K562 (cell line): Measurements from ENCODE around the gene RBPJL. TPM values are rescaled to one million over a fixed set of nuclear protein-coding genes. Genes with fewer than 3 reads are reported as not detected.
A peak's percentile ranks its signal among the peaks of the same experiment; 100 is the strongest.

Source experiments
- BRD9 ChIP-seq: fragments of 450-650 bp; IDR thresholded peaks from 2 replicates; pipeline ENCODE4 v1.6.1; 2018; ENCODE audit warnings: low read depth; ENCODE audit not compliant: partially characterized antibody
- CBFB ChIP-seq: sonication (generic); formaldehyde crosslinking; IDR thresholded peaks from 2 replicates; pipeline ENCODE4 v1.4.0; 2020; ENCODE audit warnings: mild to moderate bottlenecking, missing genetic modification reagents
- CBX3 ChIP-seq, 2 experiments: IDR thresholded peaks; 1 replicate in 1 of 2; 2 replicates in 1 of 2; pipeline ENCODE4 v1.6.1; 2012; ENCODE audit warnings: inconsistent platforms in 2 of 2, low read length in 2 of 2, borderline replicate concordance in 1 of 2, control low read depth in 1 of 2
- CHD4 ChIP-seq: fragments of 200-600 bp; sonication (generic); IDR thresholded peaks from 3 replicates; pipeline ENCODE4 v1.6.1; 2012; ENCODE audit warnings: low read depth, mild to moderate bottlenecking, mixed read lengths, low read length, inconsistent platforms; ENCODE audit not compliant: insufficient read depth, insufficient replicate concordance, poor library complexity, severe bottlenecking
- GABPB2 ChIP-seq: fragments of 250-450 bp; sonication (Bioruptor Pico); conservative IDR thresholded peaks from 2 replicates; pipeline ENCODE4 v1.5.1; 2021; ENCODE audit warnings: mild to moderate bottlenecking
- GTF2F1 ChIP-seq: IDR thresholded peaks from 2 replicates; pipeline ENCODE4 v1.6.1; 2011; ENCODE audit warnings: low read depth, low read length, improper control_type of control experiment
- HNRNPH1 ChIP-seq: fragments of 200-400 bp; formaldehyde crosslinking; optimal IDR thresholded peaks from 2 replicates; pipeline ENCODE3; 2017; ENCODE audit warnings: low read depth, mild to moderate bottlenecking, low read length, moderate library complexity
- KAT2B ChIP-seq: IDR thresholded peaks from one replicate; pipeline ENCODE4 v1.6.1; 2012; ENCODE audit warnings: low read depth, mild to moderate bottlenecking, control low read depth, inconsistent platforms, low read length, moderate library complexity
- MCM5 ChIP-seq: fragments of 450-650 bp; IDR thresholded peaks from 2 replicates; pipeline ENCODE4 v1.6.1; 2016; ENCODE audit warnings: low read depth
- NCOR1 ChIP-seq: fragments of 450-650 bp; IDR thresholded peaks from 2 replicates; pipeline ENCODE4 v1.6.1; 2016; ENCODE audit warnings: mild to moderate bottlenecking, moderate library complexity
- NFATC3 ChIP-seq: fragments of 450-650 bp; IDR thresholded peaks from 2 replicates; pipeline ENCODE4 v1.6.1; 2017; ENCODE audit warnings: mild to moderate bottlenecking
- NRF1 ChIP-seq, 2 experiments: fragments of 450-650 bp; IDR thresholded peaks in 1 of 2; conservative IDR thresholded peaks in 1 of 2; 2 replicates each; pipeline ENCODE4 v1.6.1; 2014; ENCODE audit warnings: mild to moderate bottlenecking in 2 of 2
- PHB2 ChIP-seq: fragments of 450-650 bp; IDR thresholded peaks from 2 replicates; pipeline ENCODE4 v1.6.1; 2017; ENCODE audit warnings: low read depth
- POLR2A ChIP-seq: fragments of 450-650 bp; conservative IDR thresholded peaks from 2 replicates; pipeline ENCODE4 v1.6.1; 2016
- POLR2G ChIP-seq: fragments of 200-400 bp; formaldehyde crosslinking; IDR thresholded peaks from 2 replicates; pipeline ENCODE4 v1.6.1; 2017; ENCODE audit warnings: low read depth, mild to moderate bottlenecking, antibody characterized with exemption, low read length, moderate library complexity
- RBM17 ChIP-seq: fragments of 200-400 bp; formaldehyde crosslinking; IDR thresholded peaks from 2 replicates; pipeline ENCODE4 v1.6.1; 2017; ENCODE audit warnings: low read depth, mild to moderate bottlenecking, low read length, borderline replicate concordance
- SMARCE1 ChIP-seq: fragments of 450-650 bp; IDR thresholded peaks from 2 replicates; pipeline ENCODE4 v1.7.1; 2016; ENCODE audit warnings: mild to moderate bottlenecking
- SRSF9 ChIP-seq: fragments of 200-400 bp; formaldehyde crosslinking; IDR thresholded peaks from 2 replicates; pipeline ENCODE4 v1.6.1; 2017; ENCODE audit warnings: low read depth, low read length, borderline replicate concordance
- TBL1XR1 ChIP-seq, 2 experiments: IDR thresholded peaks; 2 replicates each; pipeline ENCODE4 v1.6.1; 2012; ENCODE audit warnings: improper control_type of control experiment in 2 of 2, low read length in 2 of 2, mild to moderate bottlenecking in 1 of 2
- TSC22D4 ChIP-seq: fragments of 450-650 bp; IDR thresholded peaks from 2 replicates; pipeline ENCODE4 v1.6.1; 2016; ENCODE audit warnings: missing genetic modification characterization, missing biosample characterization, control low read depth
- U2AF2 ChIP-seq: fragments of 200-400 bp; formaldehyde crosslinking; optimal IDR thresholded peaks from 2 replicates; pipeline ENCODE3; 2017; ENCODE audit warnings: low read depth, mild to moderate bottlenecking, low read length
- ZNF134 ChIP-seq: fragments of 250-450 bp; sonication (Bioruptor Pico); conservative IDR thresholded peaks from 2 replicates; pipeline ENCODE4 v1.4.0; 2020
- ZNF347 ChIP-seq: fragments of 450-650 bp; formaldehyde crosslinking; IDR thresholded peaks from 2 replicates; pipeline ENCODE4 v1.4.0; 2020; ENCODE audit warnings: low read depth, mild to moderate bottlenecking, moderate library complexity
- ZNF507 ChIP-seq: conservative IDR thresholded peaks from 2 replicates; pipeline ENCODE4 v1.6.1; 2017; ENCODE audit warnings: missing genetic modification characterization, missing compliant biosample characterization
- ZNF584 ChIP-seq: fragments of 200-800 bp; sonication (Bioruptor generic); IDR thresholded peaks from 2 replicates; pipeline ENCODE4 v1.6.1; 2016; ENCODE audit warnings: low read depth, mild to moderate bottlenecking, missing genetic modification characterization, missing compliant biosample characterization
- ZNF695 ChIP-seq: fragments of 450-650 bp; formaldehyde crosslinking; IDR thresholded peaks from 2 replicates; pipeline ENCODE4 v1.4.0; 2020; ENCODE audit warnings: mild to moderate bottlenecking, moderate library complexity
- ZNF778 ChIP-seq: fragments of 450-650 bp; formaldehyde crosslinking; IDR thresholded peaks from 2 replicates; pipeline ENCODE4 v1.4.0; 2020; ENCODE audit warnings: mild to moderate bottlenecking, moderate library complexity
- polyA plus RNA-seq, 8 experiments: library from polyadenylated mRNA; depleted of rRNA in 4 of 8; stranded (reverse) in 5 of 8; unstranded in 3 of 8; fragments of >200 nt; fragmentation: Nextera tagmentation in 2 of 8; fragmentation: Illumina TruSeq in 1 of 8; extraction: Ambion mirVana in 2 of 8; extraction: Trizol in 1 of 8; gene quantifications; 2 replicates each; pipeline versions ENCODE4 v1.2.1 to v1.2.3, GENCODE V29; 2011 to 2014; ENCODE audit warnings: inconsistent platforms in 1 of 8, missing spikeins in 1 of 8
- total RNA-seq, 7 experiments: library from RNA; depleted of rRNA in 6 of 7; stranded (reverse); fragments of >200 nt in 6 of 7; fragmentation: Illumina TruSeq in 2 of 7; extraction: Trizol in 2 of 7; gene quantifications; 2 replicates each; pipeline versions ENCODE4 v1.2.1 to v1.2.3, GENCODE V29; 2011 to 2021; ENCODE audit warnings: low replicate concordance in 1 of 7
- TF ChIP-seq, protein P1 (sequence below): fragments of 450-650 bp; formaldehyde crosslinking; IDR thresholded peaks from 2 replicates; pipeline ENCODE4 v1.4.0; 2022; ENCODE audit warnings: missing genetic modification characterization
- TF ChIP-seq, protein P2 (sequence below): fragments of 250-450 bp; sonication (Bioruptor Pico); IDR thresholded peaks from 2 replicates; pipeline ENCODE4 v1.8.0; 2022; ENCODE audit warnings: inconsistent platforms

The RBPJL gene
- total and polyA plus RNA-seq, 9 of the 15 experiments (the other 6 are each of a cell fraction or from before 2014, with no cell fraction given): not detected

DNA sequence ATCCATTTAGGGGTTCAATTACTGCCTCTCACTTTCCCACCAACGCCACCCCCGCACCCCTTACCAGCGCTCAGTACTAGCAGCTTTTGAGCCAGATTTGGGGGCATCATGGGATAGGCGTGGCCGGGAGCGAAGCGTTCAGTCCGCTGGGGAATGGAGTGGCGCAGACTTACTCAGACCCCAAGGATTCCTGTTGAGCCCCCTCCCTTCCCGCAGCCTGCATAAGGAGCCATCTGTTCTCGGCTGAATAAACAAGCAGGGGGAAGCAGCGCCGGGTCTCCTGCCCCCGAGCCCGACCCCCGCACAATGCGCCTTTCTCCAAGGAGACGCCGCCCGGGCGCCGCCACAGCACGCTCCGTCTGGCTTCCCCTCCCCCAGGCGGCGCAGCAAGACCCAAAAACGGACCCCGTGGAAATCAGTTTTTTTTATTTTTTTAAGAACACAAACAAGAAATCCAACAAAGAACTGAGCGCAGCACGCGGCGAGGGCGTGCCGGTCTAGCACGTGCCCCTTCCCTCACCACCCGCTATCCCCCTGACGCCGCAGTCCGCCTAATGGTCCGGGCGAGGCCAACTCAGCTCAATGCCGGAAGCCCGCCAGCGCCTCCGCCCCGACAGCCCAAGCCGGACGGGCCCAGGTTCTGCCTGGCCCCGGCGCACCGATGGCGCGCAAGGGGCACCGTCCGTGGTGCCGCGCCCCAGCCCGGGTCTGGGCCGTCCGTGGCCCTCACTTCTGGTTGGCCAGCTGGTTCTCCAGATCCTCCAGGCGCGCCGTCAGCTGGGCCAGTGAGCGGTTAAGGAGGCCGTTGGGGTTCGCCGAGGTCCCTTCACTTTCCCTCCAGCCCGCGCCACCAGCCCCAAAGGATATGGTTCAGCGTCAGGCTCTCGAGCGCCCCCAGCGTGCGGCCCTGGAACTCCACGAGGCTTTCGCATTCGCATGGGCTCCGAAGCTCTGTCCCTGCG, 13.3 kb upstream of the RBPJL start (continued):
- no peak for TF ChIP-seq TSC22D4 (tag)
- TF ChIP-seq ZNF778 (CRISPR knock-in tag): no peak
- TF ChIP-seq CBX3 (IDR thresholded peaks at IDR 0.05; ENCODE audit: borderline replicate concordance in 1 of 2, low read length in 2 of 2): 0 out of 3 replicates have a peak, but pooled peaks of 1 of the 2 experiments have one; percentile 34
- no peak for TF ChIP-seq CBFB (CRISPR knock-in tag)
- TF ChIP-seq BRD9: no peak
- TF ChIP-seq ZNF347: no peak
- TF ChIP-seq SRSF9: no peak
- TF ChIP-seq ZNF134 (CRISPR knock-in tag): no peak
- TF ChIP-seq HNRNPH1: no peak
- TF ChIP-seq U2AF2: no peak
- TF ChIP-seq GABPB2 (CRISPR knock-in tag): no peak
- TF ChIP-seq ZNF695 (CRISPR knock-in tag): no peak
- TF ChIP-seq ZNF584 (CRISPR knock-in tag): no peak
- peak; percentile 51; the same call in 1 of the 2 replicates for TF ChIP-seq POLR2A
- no peak for TF ChIP-seq PHB2
- TF ChIP-seq TBL1XR1 (IDR thresholded peaks at IDR 0.05; ENCODE audit: low read length in 2 of 2): no peak
- peak; percentile 77 to 80 for TF ChIP-seq NRF1 (conservative IDR thresholded peaks at IDR 0.05 in 1 of 2, IDR thresholded peaks at IDR 0.05 in 1 of 2)
- no peak for TF ChIP-seq SMARCE1
- no peak for TF ChIP-seq CHD4
- TF ChIP-seq ZNF507: no peak
- TF ChIP-seq KAT2B: no peak
- TF ChIP-seq, protein P1, sequence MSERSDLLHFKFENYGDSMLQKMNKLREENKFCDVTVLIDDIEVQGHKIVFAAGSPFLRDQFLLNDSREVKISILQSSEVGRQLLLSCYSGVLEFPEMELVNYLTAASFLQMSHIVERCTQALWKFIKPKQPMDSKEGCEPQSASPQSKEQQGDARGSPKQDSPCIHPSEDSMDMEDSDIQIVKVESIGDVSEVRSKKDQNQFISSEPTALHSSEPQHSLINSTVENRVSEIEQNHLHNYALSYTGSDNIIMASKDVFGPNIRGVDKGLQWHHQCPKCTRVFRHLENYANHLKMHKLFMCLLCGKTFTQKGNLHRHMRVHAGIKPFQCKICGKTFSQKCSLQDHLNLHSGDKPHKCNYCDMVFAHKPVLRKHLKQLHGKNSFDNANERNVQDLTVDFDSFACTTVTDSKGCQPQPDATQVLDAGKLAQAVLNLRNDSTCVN (CRISPR knock-in tag): no peak
- peak; percentile 76 for TF ChIP-seq POLR2G
- no peak for TF ChIP-seq MCM5
- TF ChIP-seq, protein P2, sequence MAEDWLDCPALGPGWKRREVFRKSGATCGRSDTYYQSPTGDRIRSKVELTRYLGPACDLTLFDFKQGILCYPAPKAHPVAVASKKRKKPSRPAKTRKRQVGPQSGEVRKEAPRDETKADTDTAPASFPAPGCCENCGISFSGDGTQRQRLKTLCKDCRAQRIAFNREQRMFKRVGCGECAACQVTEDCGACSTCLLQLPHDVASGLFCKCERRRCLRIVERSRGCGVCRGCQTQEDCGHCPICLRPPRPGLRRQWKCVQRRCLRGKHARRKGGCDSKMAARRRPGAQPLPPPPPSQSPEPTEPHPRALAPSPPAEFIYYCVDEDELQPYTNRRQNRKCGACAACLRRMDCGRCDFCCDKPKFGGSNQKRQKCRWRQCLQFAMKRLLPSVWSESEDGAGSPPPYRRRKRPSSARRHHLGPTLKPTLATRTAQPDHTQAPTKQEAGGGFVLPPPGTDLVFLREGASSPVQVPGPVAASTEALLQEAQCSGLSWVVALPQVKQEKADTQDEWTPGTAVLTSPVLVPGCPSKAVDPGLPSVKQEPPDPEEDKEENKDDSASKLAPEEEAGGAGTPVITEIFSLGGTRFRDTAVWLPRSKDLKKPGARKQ: no peak
- TF ChIP-seq GTF2F1: no peak
- no peak for TF ChIP-seq RBM17
- TF ChIP-seq NCOR1: no peak
- no peak for TF ChIP-seq NFATC3
